Right lobe of liver (tissue), 4 donors: ENCODE results near the gene DHH.

ENCODE experiments used
- POLR2A ChIP-seq: fragments of 450-650 bp; IDR thresholded peaks from one replicate; pipeline ENCODE4 v1.6.1; 2017; ENCODE audit warnings: antibody characterized with exemption, mild to moderate bottlenecking
- TF ChIP-seq, protein P1 (sequence below), 4 donors: fragments of 200-600 bp in 3 of 4; fragments of 450-650 bp in 1 of 4; IDR thresholded peaks; one replicate each; pipeline versions ENCODE4 v1.5.1 to v1.8.0; 2016 to 2022; ENCODE audit warnings: antibody characterized with exemption in 4 of 4, mild to moderate bottlenecking in 2 of 4
- donor health status: DM: no; HTN: no; CAD: no.
- donor health status: DM: no; HTN: no; CAD: no.
- donor health status: DM: no; HTN: yes; CAD: no.

DNA sequence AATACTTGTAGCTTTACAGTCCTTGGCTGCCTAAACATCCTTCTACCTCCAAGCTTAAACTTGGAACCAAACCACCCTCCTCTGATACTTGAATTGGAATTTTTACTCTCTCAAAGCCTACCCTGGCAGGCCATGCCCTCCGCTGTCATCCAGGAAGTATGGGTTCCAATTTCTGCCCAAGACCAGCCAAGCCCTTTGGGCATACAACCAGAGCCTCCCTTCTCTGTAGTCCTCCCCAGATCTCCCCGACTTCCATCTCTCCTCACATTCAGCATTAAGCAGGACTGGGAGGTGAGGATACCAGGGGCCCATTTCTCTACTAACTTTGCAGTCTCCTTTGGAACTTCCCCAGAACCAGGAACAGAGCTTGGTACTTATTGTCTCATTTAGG, 369 bp upstream of the DHH start:
- TF ChIP-seq, protein P1, sequence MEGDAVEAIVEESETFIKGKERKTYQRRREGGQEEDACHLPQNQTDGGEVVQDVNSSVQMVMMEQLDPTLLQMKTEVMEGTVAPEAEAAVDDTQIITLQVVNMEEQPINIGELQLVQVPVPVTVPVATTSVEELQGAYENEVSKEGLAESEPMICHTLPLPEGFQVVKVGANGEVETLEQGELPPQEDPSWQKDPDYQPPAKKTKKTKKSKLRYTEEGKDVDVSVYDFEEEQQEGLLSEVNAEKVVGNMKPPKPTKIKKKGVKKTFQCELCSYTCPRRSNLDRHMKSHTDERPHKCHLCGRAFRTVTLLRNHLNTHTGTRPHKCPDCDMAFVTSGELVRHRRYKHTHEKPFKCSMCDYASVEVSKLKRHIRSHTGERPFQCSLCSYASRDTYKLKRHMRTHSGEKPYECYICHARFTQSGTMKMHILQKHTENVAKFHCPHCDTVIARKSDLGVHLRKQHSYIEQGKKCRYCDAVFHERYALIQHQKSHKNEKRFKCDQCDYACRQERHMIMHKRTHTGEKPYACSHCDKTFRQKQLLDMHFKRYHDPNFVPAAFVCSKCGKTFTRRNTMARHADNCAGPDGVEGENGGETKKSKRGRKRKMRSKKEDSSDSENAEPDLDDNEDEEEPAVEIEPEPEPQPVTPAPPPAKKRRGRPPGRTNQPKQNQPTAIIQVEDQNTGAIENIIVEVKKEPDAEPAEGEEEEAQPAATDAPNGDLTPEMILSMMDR (IDR thresholded peaks at IDR 0.05), result no peak
- no peak for TF ChIP-seq POLR2A
